HEK293T (cell line): ENCODE data around the gene ALDH3A1.

Experiments
- CTCF ChIA-PET: fragments of 350-600 bp; formaldehyde crosslinking; extraction: SDS; loops from one replicate; lab custom pipeline; 2021; ENCODE audit warnings: antibody characterized with exemption, inconsistent platforms; lab: Yijun Ruan, JAX
- POLR2A ChIA-PET: fragments of 350-600 bp; formaldehyde crosslinking; extraction: SDS; loops from one replicate; lab custom pipeline; 2020; ENCODE audit warnings: antibody characterized with exemption, inconsistent platforms; lab: Yijun Ruan, JAX
- DNase-seq: peaks from one replicate; pipeline ENCODE4 v3.0.0; 2012; ENCODE audit warnings: mixed read lengths; ENCODE audit errors: extremely low spot score
- FOXM1 ChIP-seq: fragments of 450-650 bp; IDR thresholded peaks from 2 replicates; pipeline ENCODE4 v1.6.1; 2017; ENCODE audit warnings: mild to moderate bottlenecking, borderline replicate concordance
- HDGF ChIP-seq: fragments of 450-650 bp; IDR thresholded peaks from 2 replicates; pipeline ENCODE4 v1.6.1; 2017; ENCODE audit warnings: antibody characterized with exemption, borderline replicate concordance
- TF ChIP-seq, protein P1 (sequence below): fragments of 450-650 bp; IDR thresholded peaks from 2 replicates; pipeline ENCODE4 v1.6.1; 2016

The ALDH3A1 gene

DNA sequence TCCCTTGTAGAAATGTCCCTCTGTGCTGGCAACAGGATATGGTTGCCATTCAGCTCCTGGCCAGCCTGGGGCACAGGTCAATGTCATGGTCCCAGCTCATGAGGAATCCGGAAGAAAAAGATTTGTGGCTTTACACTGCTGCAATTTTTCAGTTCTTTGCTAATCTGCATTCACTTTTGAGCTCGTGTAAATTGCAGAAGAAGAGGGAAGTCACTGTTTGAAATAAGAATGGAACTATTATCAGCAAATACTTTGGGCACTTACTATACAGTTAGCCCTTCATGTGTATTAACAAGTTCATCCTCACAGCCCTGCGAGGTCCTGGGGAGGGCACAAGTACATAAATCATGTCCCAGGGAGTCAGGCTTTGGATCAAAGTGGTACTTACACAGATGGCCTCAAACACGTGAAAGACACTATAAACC, 45.9 kb downstream of the ALDH3A1 start:
- DNase-seq = peak; percentile 3
- ChIA-PET POLR2A (no interaction called here), CTCF (interaction anchor here (1.1 kb wide), 1 partner anchor 64 kb away, joined by 3 read pairs; no protein-coding TSS in a partner anchor)
- TF ChIP-seq, protein P1, sequence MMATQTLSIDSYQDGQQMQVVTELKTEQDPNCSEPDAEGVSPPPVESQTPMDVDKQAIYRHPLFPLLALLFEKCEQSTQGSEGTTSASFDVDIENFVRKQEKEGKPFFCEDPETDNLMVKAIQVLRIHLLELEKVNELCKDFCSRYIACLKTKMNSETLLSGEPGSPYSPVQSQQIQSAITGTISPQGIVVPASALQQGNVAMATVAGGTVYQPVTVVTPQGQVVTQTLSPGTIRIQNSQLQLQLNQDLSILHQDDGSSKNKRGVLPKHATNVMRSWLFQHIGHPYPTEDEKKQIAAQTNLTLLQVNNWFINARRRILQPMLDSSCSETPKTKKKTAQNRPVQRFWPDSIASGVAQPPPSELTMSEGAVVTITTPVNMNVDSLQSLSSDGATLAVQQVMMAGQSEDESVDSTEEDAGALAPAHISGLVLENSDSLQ = peak; percentile 35; the same call in 1 of the 2 replicates
- TF ChIP-seq FOXM1 = no peak
- no peak for TF ChIP-seq HDGF
